A673 (cell line): Measurements from ENCODE around the gene WDR62. TPM values are rescaled to one million over a fixed set of nuclear protein-coding genes. Genes with fewer than 3 reads are reported as not detected.
A peak's percentile ranks its signal among the peaks of the same experiment; 100 is the strongest.

Source experiments
- BruUV-seq: library from RNA; stranded (reverse); fragments of 400-500 nt; replicated peaks from 2 replicates; lab custom pipeline; 2021; lab: Mats Ljungman, UMichigan
- CTCF ChIA-PET: fragments of 300-600 bp; sonication (Branson Sonifier 250); formaldehyde crosslinking; loops from one replicate; lab custom pipeline; 2022; ENCODE audit warnings: antibody characterized with exemption; lab: Charles Lee
- POLR2A ChIA-PET: fragments of 300-600 bp; sonication (Branson Sonifier 250); formaldehyde crosslinking; loops from one replicate; lab custom pipeline; 2022; ENCODE audit warnings: antibody characterized with exemption; ENCODE audit not compliant: low non-redundant PET; lab: Charles Lee
- DNase-seq: peaks from one replicate; pipeline ENCODE4 v3.0.0-alpha.2; 2015; ENCODE audit warnings: low spot score
- H3K27ac ChIP-seq: fragments of 200-600 bp; sonication (generic); 2 replicates; pipeline ENCODE4 v1.5.1; 2016; ENCODE audit warnings: mixed run types, low read depth, mild to moderate bottlenecking, mixed read lengths, antibody characterized with exemption, low read length; ENCODE audit not compliant: poor library complexity, severe bottlenecking
- H3K27me3 ChIP-seq: fragments of 200-600 bp; sonication (generic); replicated peaks from 2 replicates; pipeline ENCODE4 v1.6.1; 2017; ENCODE audit warnings: mixed run types, low read depth, mild to moderate bottlenecking, mixed read lengths, antibody characterized with exemption, low read length; ENCODE audit not compliant: insufficient read depth, poor library complexity
- H3K36me3 ChIP-seq: fragments of 200-600 bp; sonication (generic); 2 replicates; pipeline ENCODE4 v1.6.1; 2016; ENCODE audit warnings: mixed run types, mild to moderate bottlenecking, mixed read lengths, antibody characterized with exemption, low read length; ENCODE audit not compliant: insufficient read depth, poor library complexity, severe bottlenecking
- H3K4me1 ChIP-seq: fragments of 200-600 bp; sonication (generic); 2 replicates; pipeline ENCODE4 v1.6.1; 2017; ENCODE audit warnings: mixed run types, mild to moderate bottlenecking, mixed read lengths, antibody characterized with exemption, low read length; ENCODE audit not compliant: insufficient read depth, poor library complexity, severe bottlenecking
- H3K4me3 ChIP-seq: fragments of 200-600 bp; sonication (generic); 2 replicates; pipeline ENCODE4 v1.5.1; 2016; ENCODE audit warnings: low read depth, mixed run types, mild to moderate bottlenecking, mixed read lengths, low read length; ENCODE audit not compliant: poor library complexity, severe bottlenecking
- H3K9me3 ChIP-seq: fragments of 200-600 bp; sonication (generic); 2 replicates; pipeline ENCODE4 v1.6.1; 2016; ENCODE audit warnings: mixed run types, low read depth, mild to moderate bottlenecking, mixed read lengths, antibody characterized with exemption, low read length; ENCODE audit not compliant: poor library complexity, severe bottlenecking
- CTCF ChIP-seq: fragments of 300-800, 200-600 bp; sonication (generic); conservative IDR thresholded peaks from 2 replicates; pipeline ENCODE4 v1.5.1; 2017; ENCODE audit warnings: low read depth, mild to moderate bottlenecking, antibody characterized with exemption, low read length, moderate library complexity, mixed read lengths
- EZH2 ChIP-seq: fragments of 200-600 bp; sonication (generic); IDR thresholded peaks from 2 replicates; pipeline ENCODE4 v1.6.1; 2017; ENCODE audit warnings: borderline replicate concordance, low read depth, mild to moderate bottlenecking, mixed read lengths, antibody characterized with exemption, low read length; ENCODE audit not compliant: poor library complexity, severe bottlenecking
- intact Hi-C: fragments of 100-400 bp; cut with micrococcal nuclease; formaldehyde crosslinking; loops from one replicate; pipeline ENCODE4 v1.10.0; 2022; ENCODE audit not compliant: unreplicated experiment
- total RNA-seq: library from RNA; stranded (reverse); gene quantifications from 2 replicates; pipeline ENCODE4 v1.2.3, GENCODE V29; 2021

WDR62 gene
- total RNA-seq, 1 experiment from 2014 or later = 40.4 TPM

DNA sequence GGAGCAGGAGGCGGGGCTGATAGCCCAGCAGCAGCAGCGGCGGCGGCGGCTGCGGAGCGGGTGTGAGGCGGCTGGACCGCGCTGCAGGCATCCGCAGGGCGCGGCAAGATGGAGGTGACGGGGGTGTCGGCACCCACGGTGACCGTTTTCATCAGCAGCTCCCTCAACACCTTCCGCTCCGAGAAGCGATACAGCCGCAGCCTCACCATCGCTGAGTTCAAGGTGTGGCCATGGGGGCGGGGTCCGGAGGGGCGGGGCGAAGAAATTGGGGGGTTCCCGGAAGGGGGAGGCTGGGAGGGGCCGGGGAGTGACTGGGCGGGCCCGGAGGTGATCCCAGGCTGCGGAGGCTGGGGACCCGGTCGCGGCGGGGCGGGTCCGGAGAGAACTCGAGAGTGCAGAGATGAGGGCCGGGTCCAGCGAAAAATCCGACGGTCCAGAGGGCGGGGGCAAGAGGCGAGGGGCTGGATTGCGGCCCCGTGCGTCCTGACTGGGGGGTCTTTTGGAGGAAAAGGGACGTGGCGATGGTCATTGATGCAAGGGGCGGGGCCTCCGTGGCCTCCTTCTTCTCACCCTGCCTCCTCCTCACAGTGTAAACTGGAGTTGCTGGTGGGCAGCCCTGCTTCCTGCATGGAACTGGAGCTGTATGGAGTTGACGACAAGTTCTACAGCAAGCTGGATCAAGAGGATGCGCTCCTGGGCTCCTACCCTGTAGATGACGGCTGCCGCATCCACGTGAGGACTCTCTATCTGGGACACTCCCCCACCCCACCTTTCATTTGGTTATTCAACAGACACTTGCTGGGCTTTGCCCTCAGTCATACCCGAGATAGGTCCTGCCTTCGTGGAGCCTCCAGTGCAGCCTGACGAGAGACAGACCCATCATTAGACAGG lies 61.0 kb downstream of the WDR62 start, which contains the start of gene TBCB:
TSS of gene TBCB (plus strand) at position 16 of the 891 bp plus-strand sequence. CDS start at position 109, 93 bp downstream.
- H3K9me3 ChIP-seq = no peaks in the 10 kb centered on the region
- TF ChIP-seq EZH2 = no peak
- no peak for TF ChIP-seq CTCF
- TSS peak; percentile 51 for BruUV-seq
- H3K36me3 ChIP-seq = peaks cover 18% of the 10 kb centered on the region
- peak within 1 kb of the TSS; percentile 78 for H3K27ac ChIP-seq
- POLR2A ChIA-PET = interaction anchor here (0.5 to 0.6 kb wide), 2 partner anchors 22 to 61 kb away, joined by 3 to 4 read pairs; partner anchors contain the start of gene WDR62
- peaks cover 13% of the 10 kb centered on the region for H3K4me1 ChIP-seq
- peak; percentile 38 for DNase-seq
- H3K4me3 ChIP-seq = peak within 1 kb of the TSS; percentile 60
- no peaks in the 10 kb centered on the region for H3K27me3 ChIP-seq
- intact Hi-C loops = loop anchor here (2.0 kb wide), 1 partner anchor 61 kb away; the partner anchor contains the start of genes THAP8 and WDR62
- CTCF ChIA-PET = interaction anchor here (0.6 kb wide), 1 partner anchor 12 kb away, joined by 4 read pairs; no protein-coding TSS in a partner anchor

DNA sequence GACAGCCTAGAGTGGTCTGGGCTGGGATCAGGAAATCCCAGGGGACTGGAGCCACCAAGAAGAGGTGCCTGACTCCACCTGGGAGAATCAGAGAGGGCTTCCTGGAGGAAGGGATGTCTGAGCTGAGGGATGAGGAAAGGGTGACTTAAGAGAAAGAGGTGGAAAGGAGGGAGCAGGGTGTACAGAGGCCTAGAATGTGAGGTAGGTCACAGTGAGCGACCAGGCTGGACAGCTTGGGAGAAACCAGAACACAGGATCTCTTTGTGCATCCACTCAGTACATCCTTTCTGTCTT lies 61.6 kb downstream of the WDR62 start:
- no peak for DNase-seq
- BruUV-seq = no TSS peak
- CTCF ChIA-PET = no interaction called here
- Histone ChIP-seq H3K9me3 (no peaks in the 10 kb centered on the region), H3K4me3 (peak overlapping the region; percentile 60), H3K27me3 (no peaks in the 10 kb centered on the region), H3K27ac (peak overlapping the region; percentile 48), H3K4me1 (peaks cover 13% of the 10 kb centered on the region), H3K36me3 (peaks cover 18% of the 10 kb centered on the region)
- TF ChIP-seq CTCF (no peak), EZH2 (no peak)
- intact Hi-C loops = no loop called here
- POLR2A ChIA-PET = no interaction called here

- no peak for DNase-seq
- POLR2A ChIA-PET = no interaction called here
- CTCF ChIA-PET = no interaction called here
Measured at GRCh38 chr19:36120092-36120983, 65.6 kb downstream of the WDR62 start.

More at GRCh38 chr19:36120092-36120983, 65.6 kb downstream of the WDR62 start:
- BruUV-seq = no TSS peak
- intact Hi-C loops = no loop called here
- Histone ChIP-seq H3K4me1 (peaks cover 7% of the 10 kb centered on the region), H3K4me3 (no peak overlapping the region), H3K27ac (no peak overlapping the region), H3K36me3 (peaks cover 8% of the 10 kb centered on the region), H3K9me3 (no peaks in the 10 kb centered on the region), H3K27me3 (no peaks in the 10 kb centered on the region)
- no peak for TF ChIP-seq EZH2
- no peak for TF ChIP-seq CTCF
